MM.1S (cell line): ENCODE data around the gene NELL2.
"Not testable (repeated sequence)": the region's sequence is repeated elsewhere in the genome, so short reads cannot be mapped to it uniquely, and the experiment has no call there.

Source experiments
- DNase-seq: peaks from one replicate; pipeline ENCODE4 v3.0.0-alpha.2; 2015
- H2AFZ ChIP-seq: fragments of 300-600 bp; sonication (generic); 2 replicates; pipeline ENCODE4 v1.6.0; 2016; ENCODE audit warnings: antibody characterized with exemption, low read length
- H3F3A ChIP-seq: fragments of 300-600 bp; sonication (generic); 2 replicates; pipeline ENCODE4 v1.6.1; 2016; ENCODE audit warnings: mild to moderate bottlenecking, antibody characterized with exemption, low read length, moderate library complexity, mixed read lengths; ENCODE audit not compliant: insufficient read depth
- H3K27ac ChIP-seq: fragments of 300-600 bp; sonication (generic); 2 replicates; pipeline ENCODE4 v1.5.1; 2016; ENCODE audit warnings: mild to moderate bottlenecking, low read length
- H3K27me3 ChIP-seq: fragments of 300-600 bp; sonication (generic); replicated peaks from 2 replicates; pipeline ENCODE4 v1.6.0; 2016; ENCODE audit warnings: low read length; ENCODE audit not compliant: insufficient read depth
- H3K36me3 ChIP-seq: fragments of 300-600 bp; sonication (generic); replicated peaks from 2 replicates; pipeline ENCODE4 v1.6.1; 2016; ENCODE audit warnings: mild to moderate bottlenecking, low read length, mixed read lengths; ENCODE audit not compliant: insufficient read depth
- H3K4me1 ChIP-seq: fragments of 300-600 bp; sonication (generic); 2 replicates; pipeline ENCODE4 v1.6.1; 2016; ENCODE audit warnings: low read length, mixed read lengths
- H3K4me2 ChIP-seq: fragments of 300-600 bp; sonication (generic); 2 replicates; pipeline ENCODE4 v1.6.0; 2016; ENCODE audit warnings: low read depth, low read length
- H3K4me3 ChIP-seq: fragments of 300-600 bp; sonication (generic); 2 replicates; pipeline ENCODE4 v1.5.1; 2016; ENCODE audit warnings: low read length, mixed read lengths
- H3K79me2 ChIP-seq: fragments of 300-600 bp; sonication (generic); 2 replicates; pipeline ENCODE4 v1.6.1; 2016; ENCODE audit warnings: mixed run types, low read length, mixed read lengths
- H3K9ac ChIP-seq: fragments of 300-600 bp; sonication (generic); 2 replicates; pipeline ENCODE4 v1.6.1; 2016; ENCODE audit warnings: low read length, mixed read lengths
- H3K9me2 ChIP-seq: fragments of 300-600 bp; sonication (generic); replicated peaks from 2 replicates; pipeline ENCODE4 v1.6.1; 2016; ENCODE audit warnings: mild to moderate bottlenecking, low read length, mixed read lengths; ENCODE audit not compliant: insufficient read depth
- H3K9me3 ChIP-seq: fragments of 300-600 bp; sonication (generic); replicated peaks from 2 replicates; pipeline ENCODE4 v1.6.1; 2016; ENCODE audit warnings: mild to moderate bottlenecking, low read length, mixed read lengths; ENCODE audit not compliant: insufficient read depth
- H4K20me1 ChIP-seq: fragments of 300-600 bp; sonication (generic); 2 replicates; pipeline ENCODE4 v1.6.1; 2016; ENCODE audit warnings: mild to moderate bottlenecking, low read length, moderate library complexity, mixed read lengths; ENCODE audit not compliant: insufficient read depth
- CTCF ChIP-seq: fragments of 300-600 bp; sonication (generic); IDR thresholded peaks from 2 replicates; pipeline ENCODE4 v1.5.1; 2016; ENCODE audit warnings: antibody characterized with exemption, low read length, mixed read lengths
- EZH2 ChIP-seq: fragments of 300-600 bp; sonication (generic); optimal IDR thresholded peaks from 2 replicates; pipeline ENCODE3; 2017; ENCODE audit warnings: low read depth, mild to moderate bottlenecking, antibody characterized with exemption, low read length, mixed read lengths
- EZH2phosphoT487 ChIP-seq: fragments of 300-600 bp; sonication (generic); IDR thresholded peaks from 2 replicates; pipeline ENCODE4 v1.6.1; 2018; ENCODE audit warnings: antibody characterized with exemption, low read length

Gene NELL2

GRCh38 chr12:44827832-44828438 is 48.2 kb downstream of the NELL2 start:
- Histone ChIP-seq H3F3A (no peaks in the 10 kb centered on the region), H4K20me1 (no peaks in the 10 kb centered on the region), H3K9ac (no peak overlapping the region), H3K36me3 (no peaks in the 10 kb centered on the region), H3K9me2 (no peaks in the 10 kb centered on the region), H3K4me2 (no peak overlapping the region), H3K79me2 (no peaks in the 10 kb centered on the region), H3K9me3 (no peaks in the 10 kb centered on the region), H3K27ac (no peak overlapping the region), H3K4me3 (no peak overlapping the region), H2AFZ (no peak overlapping the region), H3K4me1 (0 out of 2 replicates have a peak, but pooled peaks cover 3% of the 10 kb centered on the region), H3K27me3 (no peaks in the 10 kb centered on the region)
- DNase-seq = no peak
- no peak for TF ChIP-seq EZH2
- no peak for TF ChIP-seq EZH2phosphoT487

- H2AFZ ChIP-seq, H3K9me3 ChIP-seq, H3K27ac ChIP-seq, H3K4me1 ChIP-seq, DNase-seq, H3K4me2 ChIP-seq, H3K27me3 ChIP-seq, H3K36me3 ChIP-seq, H3K9me2 ChIP-seq, H3K4me3 ChIP-seq, H3K9ac ChIP-seq, H3K79me2 ChIP-seq, H4K20me1 ChIP-seq, H3F3A ChIP-seq: not testable (repeated sequence)
Measured at GRCh38 chr12:44821702-44822101, 54.4 kb downstream of the NELL2 start.

GRCh38 chr12:44819884-44820283 is 56.2 kb downstream of the NELL2 start:
- H3K79me2 ChIP-seq = no peaks in the 10 kb centered on the region
- no peak overlapping the region for H3K4me3 ChIP-seq
- no peaks in the 10 kb centered on the region for H4K20me1 ChIP-seq
- H3K4me2 ChIP-seq = no peak overlapping the region
- DNase-seq = no peak
- H3K36me3 ChIP-seq = no peaks in the 10 kb centered on the region
- no peaks in the 10 kb centered on the region for H3K9me2 ChIP-seq
- no peak overlapping the region for H3K9ac ChIP-seq
- no peaks in the 10 kb centered on the region for H3K27me3 ChIP-seq
- H2AFZ ChIP-seq = no peak overlapping the region
- H3F3A ChIP-seq = no peaks in the 10 kb centered on the region
- no peaks in the 10 kb centered on the region for H3K9me3 ChIP-seq
- no peaks in the 10 kb centered on the region for H3K4me1 ChIP-seq
- no peak for TF ChIP-seq EZH2phosphoT487
- no peak overlapping the region for H3K27ac ChIP-seq

DNA sequence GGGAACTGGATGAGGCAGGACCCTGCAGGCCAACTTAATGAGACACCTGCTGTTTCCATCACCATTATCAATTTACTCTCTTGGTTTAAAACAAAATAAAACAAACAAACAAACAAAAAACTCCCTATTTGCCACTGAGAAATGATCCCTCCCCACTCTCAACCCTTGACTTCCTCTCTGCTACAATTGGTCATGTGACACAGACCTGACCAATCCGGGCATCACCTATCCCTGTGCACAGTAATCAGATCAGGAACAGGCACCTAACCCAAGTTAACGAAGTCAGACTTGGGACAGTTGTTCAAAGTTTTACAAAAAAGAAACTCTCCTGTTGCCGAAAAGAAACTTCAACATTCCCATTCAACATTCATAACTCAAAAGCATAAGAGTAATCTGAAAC is 58.4 kb downstream of the NELL2 start:
- no peak overlapping the region for H3K4me3 ChIP-seq
- no peaks in the 10 kb centered on the region for H3K27me3 ChIP-seq
- DNase-seq = no peak
- no peaks in the 10 kb centered on the region for H3K9me2 ChIP-seq
- H3K27ac ChIP-seq = no peak overlapping the region
- no peak for TF ChIP-seq EZH2phosphoT487
- TF ChIP-seq EZH2 = no peak
- no peak for TF ChIP-seq CTCF
- H3K9ac ChIP-seq = no peak overlapping the region
- H3K9me3 ChIP-seq = no peaks in the 10 kb centered on the region
- no peak overlapping the region for H3K4me2 ChIP-seq
- H4K20me1 ChIP-seq = no peaks in the 10 kb centered on the region
- H3K79me2 ChIP-seq = no peaks in the 10 kb centered on the region
- no peak overlapping the region for H2AFZ ChIP-seq
- H3K4me1 ChIP-seq = no peaks in the 10 kb centered on the region
- no peaks in the 10 kb centered on the region for H3F3A ChIP-seq
- no peaks in the 10 kb centered on the region for H3K36me3 ChIP-seq
